ENCODE results near the gene EPHA8.

Gene EPHA8

DNA sequence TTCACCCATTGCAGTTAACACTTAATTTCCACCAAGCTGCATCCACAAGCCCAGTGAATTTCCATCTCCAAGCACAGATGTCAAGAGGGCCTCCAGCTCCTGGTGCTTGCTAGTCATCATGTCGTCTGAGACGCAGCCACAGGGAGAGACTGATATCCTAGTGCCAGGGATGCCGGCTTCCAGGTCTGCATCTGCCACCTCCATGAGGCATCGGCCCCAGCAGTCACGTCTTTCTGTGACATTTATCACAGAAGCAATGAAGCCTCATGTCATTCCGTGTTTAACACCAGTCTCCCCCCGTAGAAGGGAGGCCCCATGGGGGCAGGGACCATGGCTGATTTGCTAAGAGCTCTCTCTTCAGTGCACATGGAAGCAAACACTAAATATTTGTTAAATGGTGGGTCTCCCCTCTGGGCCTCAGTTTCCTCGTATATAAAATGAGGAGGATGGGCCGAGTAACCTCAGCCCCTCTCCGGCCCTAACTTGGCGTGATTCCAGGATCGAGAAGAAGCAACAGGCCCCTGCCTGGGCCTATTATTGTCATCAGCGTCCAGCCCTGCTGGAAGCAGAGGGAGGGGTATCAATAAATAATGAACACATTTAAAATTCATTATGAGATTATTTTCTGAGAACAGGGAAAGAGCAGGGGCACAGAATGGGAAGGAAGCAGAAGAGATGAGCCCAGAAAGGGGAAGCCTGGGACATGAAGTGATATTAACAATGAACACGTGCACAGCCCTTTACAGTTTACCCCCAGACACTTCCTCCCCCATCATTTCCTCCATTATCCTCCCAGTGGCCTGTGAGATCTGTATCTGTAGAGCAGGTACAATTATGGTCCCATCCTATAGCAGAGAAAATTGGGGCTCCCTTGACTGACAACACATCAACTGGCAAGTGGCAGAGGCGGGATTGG lies 88.9 kb downstream of the EPHA8 start:
- DNase-seq = no peak

DNA sequence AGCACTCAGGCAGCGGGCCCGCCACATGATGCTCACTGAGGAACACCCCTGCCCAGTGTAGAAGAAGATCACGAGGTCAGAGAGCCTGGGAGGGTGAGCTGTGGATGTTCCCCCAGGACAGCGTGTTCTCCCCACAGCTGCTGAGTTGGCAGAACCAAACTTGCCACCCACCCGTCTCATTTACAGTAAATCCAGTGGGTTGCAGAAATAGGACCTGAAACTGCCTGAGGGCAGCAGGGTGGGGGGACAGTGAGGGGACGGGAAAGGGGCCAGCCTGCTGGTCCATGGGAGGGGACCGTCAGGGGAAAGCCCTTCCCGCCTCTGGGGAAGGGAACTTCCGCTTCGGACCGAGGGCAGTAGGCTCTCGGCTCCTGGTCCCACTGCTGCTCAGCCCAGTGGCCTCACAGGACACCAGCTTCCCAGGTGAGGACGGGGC lies 89.6 kb downstream of the EPHA8 start, which contains the start of gene C1QB:
Gene C1QB (plus strand): TSS at position 356 of the 436 bp plus-strand sequence. CDS start 6,227 bp downstream, outside the sequence.
- no peak for DNase-seq
